ENCODE data around the gene MLC1.
A peak's percentile ranks its signal among the peaks of the same experiment; 100 is the strongest.

DNA sequence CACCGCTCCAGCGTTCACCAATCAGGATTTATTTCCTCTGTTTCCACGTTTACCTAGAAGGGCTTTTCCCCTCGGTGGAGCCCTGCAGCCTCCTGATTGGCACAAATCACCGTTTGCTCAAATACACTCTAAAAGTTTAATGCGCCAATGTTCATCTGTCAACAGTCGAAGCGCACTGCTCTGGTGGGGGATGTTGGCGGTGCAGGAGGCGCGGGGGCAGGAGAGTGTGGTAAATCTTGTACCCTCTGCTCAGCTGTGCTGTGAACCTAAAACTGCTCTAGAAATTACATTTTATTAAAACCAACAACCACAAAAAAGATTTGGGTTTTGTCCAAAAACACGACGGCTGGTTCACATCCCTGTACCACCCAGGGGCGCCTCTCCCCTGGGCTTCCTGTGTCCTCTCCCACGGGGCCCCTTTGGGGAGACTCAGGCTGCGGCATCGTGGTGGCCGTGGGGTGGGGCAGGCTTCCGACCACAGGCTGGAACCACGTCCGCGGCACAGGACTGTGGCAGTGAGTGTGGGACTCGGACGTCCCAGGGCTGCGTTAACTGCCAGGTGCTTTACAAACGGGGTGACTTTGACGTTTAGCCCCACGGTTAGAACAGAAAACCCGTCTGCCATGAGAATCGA is 40.6 kb downstream of the MLC1 start:
- TF ChIP-seq, protein P1, sequence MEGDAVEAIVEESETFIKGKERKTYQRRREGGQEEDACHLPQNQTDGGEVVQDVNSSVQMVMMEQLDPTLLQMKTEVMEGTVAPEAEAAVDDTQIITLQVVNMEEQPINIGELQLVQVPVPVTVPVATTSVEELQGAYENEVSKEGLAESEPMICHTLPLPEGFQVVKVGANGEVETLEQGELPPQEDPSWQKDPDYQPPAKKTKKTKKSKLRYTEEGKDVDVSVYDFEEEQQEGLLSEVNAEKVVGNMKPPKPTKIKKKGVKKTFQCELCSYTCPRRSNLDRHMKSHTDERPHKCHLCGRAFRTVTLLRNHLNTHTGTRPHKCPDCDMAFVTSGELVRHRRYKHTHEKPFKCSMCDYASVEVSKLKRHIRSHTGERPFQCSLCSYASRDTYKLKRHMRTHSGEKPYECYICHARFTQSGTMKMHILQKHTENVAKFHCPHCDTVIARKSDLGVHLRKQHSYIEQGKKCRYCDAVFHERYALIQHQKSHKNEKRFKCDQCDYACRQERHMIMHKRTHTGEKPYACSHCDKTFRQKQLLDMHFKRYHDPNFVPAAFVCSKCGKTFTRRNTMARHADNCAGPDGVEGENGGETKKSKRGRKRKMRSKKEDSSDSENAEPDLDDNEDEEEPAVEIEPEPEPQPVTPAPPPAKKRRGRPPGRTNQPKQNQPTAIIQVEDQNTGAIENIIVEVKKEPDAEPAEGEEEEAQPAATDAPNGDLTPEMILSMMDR (conservative IDR thresholded peaks at IDR 0.05; ENCODE audit: low read length): 0 out of 2 replicates have a peak, but pooled peaks have one; percentile 17
- TF ChIP-seq EZH2phosphoT487 (IDR thresholded peaks at IDR 0.05; ENCODE audit: borderline replicate concordance): no peak
